HEK293 (cell line): ENCODE data around the gene USP21.
A peak's percentile ranks its signal among the peaks of the same experiment; 100 is the strongest.

ENCODE experiments used
- CTCF ChIA-PET: fragments of 350-600 bp; formaldehyde crosslinking; extraction: SDS; loops from one replicate; lab custom pipeline; 2021; ENCODE audit warnings: antibody characterized with exemption; lab: Yijun Ruan, JAX
- POLR2A ChIA-PET: fragments of 300-600 bp; formaldehyde crosslinking; extraction: SDS; loops from one replicate; lab custom pipeline; 2020; ENCODE audit warnings: antibody characterized with exemption, inconsistent platforms; lab: Yijun Ruan, JAX
- H3K27ac ChIP-seq: fragments of 200-500 bp; sonication (Bioruptor generic); 2 replicates; pipeline ENCODE4 v1.5.1; 2014; ENCODE audit warnings: low read depth, low read length, control low read depth, inconsistent platforms; ENCODE audit errors: extremely low read depth
- H3K36me3 ChIP-seq, 2 experiments: fragments of 200-500 bp in 1 of 2; sonication (Bioruptor generic) in 1 of 2; 1 replicate in 1 of 2; 2 replicates in 1 of 2; pipeline ENCODE4 v1.5.1; 2014 to 2017; ENCODE audit warnings: inconsistent platforms in 2 of 2, low read length in 2 of 2; ENCODE audit not compliant: control insufficient read depth in 2 of 2, insufficient read depth in 1 of 2
- H3K4me1 ChIP-seq: fragments of 200-500 bp; sonication (Bioruptor generic); 2 replicates; pipeline ENCODE4 v1.5.1; 2014; ENCODE audit warnings: mild to moderate bottlenecking, low read length, inconsistent platforms; ENCODE audit not compliant: control insufficient read depth, insufficient read depth
- H3K4me3 ChIP-seq: 2 replicates; pipeline ENCODE4 v1.5.1; 2011; ENCODE audit warnings: low read depth, mild to moderate bottlenecking, control low read depth, low read length, moderate library complexity
- H3K9me3 ChIP-seq: fragments of 200-500 bp; sonication (Bioruptor generic); 2 replicates; pipeline ENCODE4 v1.5.1; 2014; ENCODE audit warnings: low read depth, low read length, inconsistent platforms; ENCODE audit not compliant: control insufficient read depth, insufficient read depth
- AEBP2 ChIP-seq: fragments of 450-650 bp; formaldehyde crosslinking; IDR thresholded peaks from 2 replicates; pipeline ENCODE4 v1.5.1; 2016; ENCODE audit warnings: missing biosample characterization, missing genetic modification characterization, borderline replicate concordance
- EGR2 ChIP-seq: fragments of 450-650 bp; formaldehyde crosslinking; IDR thresholded peaks from 2 replicates; pipeline ENCODE4 v1.5.1; 2016; ENCODE audit warnings: low read depth, missing biosample characterization, missing genetic modification characterization
- HOXC10 ChIP-seq: sonication (generic); formaldehyde crosslinking; IDR thresholded peaks from 2 replicates; pipeline ENCODE4 v1.8.1; 2023; ENCODE audit warnings: mild to moderate bottlenecking, missing genetic modification reagents
- MEIS1 ChIP-seq: sonication (generic); formaldehyde crosslinking; IDR thresholded peaks from 2 replicates; pipeline ENCODE4 v1.8.1; 2022; ENCODE audit warnings: missing genetic modification reagents, mild to moderate bottlenecking, borderline replicate concordance
- PRDM1 ChIP-seq: fragments of 450-650 bp; formaldehyde crosslinking; IDR thresholded peaks from 2 replicates; pipeline ENCODE4; 2016; ENCODE audit warnings: missing biosample characterization, missing genetic modification characterization
- ZBTB49 ChIP-seq: fragments of 450-650 bp; formaldehyde crosslinking; IDR thresholded peaks from 2 replicates; pipeline ENCODE4 v1.5.1; 2016; ENCODE audit warnings: missing biosample characterization, missing genetic modification characterization, low read depth
- ZNF10 ChIP-seq: fragments of 450-650 bp; formaldehyde crosslinking; IDR thresholded peaks from 2 replicates; pipeline ENCODE4 v1.5.1; 2017; ENCODE audit warnings: missing biosample characterization, missing genetic modification characterization
- ZNF211 ChIP-seq: fragments of 450-650 bp; formaldehyde crosslinking; IDR thresholded peaks from 2 replicates; pipeline ENCODE4 v1.5.1; 2016; ENCODE audit warnings: low read depth, missing biosample characterization, missing genetic modification characterization
- ZNF223 ChIP-seq: fragments of 450-650 bp; formaldehyde crosslinking; IDR thresholded peaks from 2 replicates; pipeline ENCODE4 v1.5.1; 2016; ENCODE audit warnings: missing biosample characterization, missing genetic modification characterization
- ZNF366 ChIP-seq: fragments of 450-650 bp; formaldehyde crosslinking; conservative IDR thresholded peaks from 2 replicates; pipeline ENCODE4 v1.5.1; 2016; ENCODE audit warnings: missing biosample characterization, missing genetic modification characterization
- ZNF548 ChIP-seq: fragments of 450-650 bp; formaldehyde crosslinking; IDR thresholded peaks from 2 replicates; pipeline ENCODE4 v1.5.1; 2016; ENCODE audit warnings: missing biosample characterization, missing genetic modification characterization
- ZNF623 ChIP-seq: fragments of 450-650 bp; formaldehyde crosslinking; IDR thresholded peaks from 2 replicates; pipeline ENCODE4 v1.5.1; 2016; ENCODE audit warnings: missing biosample characterization, missing genetic modification characterization
- TF ChIP-seq, protein P1 (sequence below): fragments of 450-650 bp; formaldehyde crosslinking; IDR thresholded peaks from 2 replicates; pipeline ENCODE4 v1.5.1; 2017; ENCODE audit warnings: missing biosample characterization, missing genetic modification characterization
- TF ChIP-seq, protein P2 (sequence below): fragments of 450-650 bp; formaldehyde crosslinking; IDR thresholded peaks from 2 replicates; pipeline ENCODE4 v1.5.1; 2017; ENCODE audit warnings: missing biosample characterization, missing genetic modification characterization

USP21 gene

DNA sequence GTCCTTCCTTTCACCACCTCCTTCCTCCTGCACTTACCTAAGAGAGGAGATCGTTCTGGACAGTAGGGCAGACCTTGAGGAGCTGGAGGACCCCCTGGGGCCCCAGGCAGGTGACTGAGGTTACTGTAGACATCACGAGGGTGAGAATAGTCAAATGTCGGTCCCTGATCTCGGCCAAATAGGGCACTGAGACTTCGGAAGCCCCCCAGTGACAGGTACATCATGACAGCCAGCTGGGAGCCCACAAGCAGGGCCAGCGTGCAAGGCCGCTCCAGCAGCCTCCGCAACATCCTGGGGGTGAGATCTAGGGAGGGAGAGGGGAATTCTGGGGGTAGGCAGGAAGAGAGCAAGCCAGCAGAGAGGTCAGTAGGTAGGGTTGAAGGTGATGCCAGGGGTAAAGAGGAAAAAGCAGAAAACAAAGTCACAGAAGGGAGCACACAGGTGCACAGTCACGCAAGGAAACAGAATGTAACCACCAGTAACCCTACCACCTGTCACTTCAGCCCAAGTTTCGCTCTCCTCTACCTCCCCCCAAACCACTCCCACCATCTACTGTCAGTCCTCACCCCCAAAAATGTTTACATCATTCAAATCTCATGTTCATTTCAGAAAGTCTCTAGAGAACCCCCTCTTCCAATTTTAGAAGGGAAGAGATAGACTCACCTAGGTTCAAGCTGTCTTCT, 16.6 kb downstream of the USP21 start (continued):
- TF ChIP-seq ZBTB49 (no peak), AEBP2 (tag by site-specific recombination) (no peak), HOXC10 (CRISPR knock-in tag) (no peak), ZNF223 (tag by site-specific recombination) (no peak), ZNF548 (tag by site-specific recombination) (no peak), ZNF623 (tag by site-specific recombination) (no peak), ZNF211 (no peak)
- TF ChIP-seq, protein P1, sequence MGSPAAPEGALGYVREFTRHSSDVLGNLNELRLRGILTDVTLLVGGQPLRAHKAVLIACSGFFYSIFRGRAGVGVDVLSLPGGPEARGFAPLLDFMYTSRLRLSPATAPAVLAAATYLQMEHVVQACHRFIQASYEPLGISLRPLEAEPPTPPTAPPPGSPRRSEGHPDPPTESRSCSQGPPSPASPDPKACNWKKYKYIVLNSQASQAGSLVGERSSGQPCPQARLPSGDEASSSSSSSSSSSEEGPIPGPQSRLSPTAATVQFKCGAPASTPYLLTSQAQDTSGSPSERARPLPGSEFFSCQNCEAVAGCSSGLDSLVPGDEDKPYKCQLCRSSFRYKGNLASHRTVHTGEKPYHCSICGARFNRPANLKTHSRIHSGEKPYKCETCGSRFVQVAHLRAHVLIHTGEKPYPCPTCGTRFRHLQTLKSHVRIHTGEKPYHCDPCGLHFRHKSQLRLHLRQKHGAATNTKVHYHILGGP: no peak

- no peaks in the 10 kb centered on the region for H3K9me3 ChIP-seq
- H3K4me1 ChIP-seq: no peaks in the 10 kb centered on the region
- TF ChIP-seq MEIS1 (CRISPR knock-in tag): no peak
- peak; percentile 85 for TF ChIP-seq ZNF10 (tag by site-specific recombination)
- no peak for TF ChIP-seq EGR2 (tag by site-specific recombination)
- TF ChIP-seq ZNF366 (tag by site-specific recombination): peak; percentile 48
- TF ChIP-seq PRDM1 (tag by site-specific recombination): peak; percentile 90
- TF ChIP-seq, protein P2, sequence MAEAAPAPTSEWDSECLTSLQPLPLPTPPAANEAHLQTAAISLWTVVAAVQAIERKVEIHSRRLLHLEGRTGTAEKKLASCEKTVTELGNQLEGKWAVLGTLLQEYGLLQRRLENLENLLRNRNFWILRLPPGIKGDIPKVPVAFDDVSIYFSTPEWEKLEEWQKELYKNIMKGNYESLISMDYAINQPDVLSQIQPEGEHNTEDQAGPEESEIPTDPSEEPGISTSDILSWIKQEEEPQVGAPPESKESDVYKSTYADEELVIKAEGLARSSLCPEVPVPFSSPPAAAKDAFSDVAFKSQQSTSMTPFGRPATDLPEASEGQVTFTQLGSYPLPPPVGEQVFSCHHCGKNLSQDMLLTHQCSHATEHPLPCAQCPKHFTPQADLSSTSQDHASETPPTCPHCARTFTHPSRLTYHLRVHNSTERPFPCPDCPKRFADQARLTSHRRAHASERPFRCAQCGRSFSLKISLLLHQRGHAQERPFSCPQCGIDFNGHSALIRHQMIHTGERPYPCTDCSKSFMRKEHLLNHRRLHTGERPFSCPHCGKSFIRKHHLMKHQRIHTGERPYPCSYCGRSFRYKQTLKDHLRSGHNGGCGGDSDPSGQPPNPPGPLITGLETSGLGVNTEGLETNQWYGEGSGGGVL (tag by site-specific recombination): 0 out of 2 replicates have a peak, but pooled peaks have one; percentile 67
- POLR2A ChIA-PET: interaction anchor here (0.9 to 3.3 kb wide), 7 partner anchors 10 to 131 kb away, joined by 3 to 39 read pairs (median 5); partner anchors contain the start of genes NDUFS2, PPOX, TOMM40L and USF1
- peak overlapping the region; percentile 88 for H3K4me3 ChIP-seq
- CTCF ChIA-PET: interaction anchor here (0.7 to 2.9 kb wide), 5 partner anchors 10 to 205 kb away, joined by 3 to 23 read pairs (median 4); partner anchors contain the start of gene PPOX
- H3K27ac ChIP-seq: no peak overlapping the region; the same call in 1 of the 2 replicates
- H3K36me3 ChIP-seq: peaks cover 13 to 45% of the 10 kb centered on the region in 2 experiments; a peak in 2 of 3 replicates
Measured at GRCh38 chr1:161176468-161177111, 17.3 kb downstream of the USP21 start.
